Measurements from ENCODE around the gene AZU1.

- TF ChIP-seq SIN3A (IDR thresholded peaks at IDR 0.05; ENCODE audit: borderline replicate concordance, insufficient read depth, low read depth, low read length) (no peak), POLR2AphosphoS5 (IDR thresholded peaks at IDR 0.05; ENCODE audit: low read depth, low read length) (no peak)
Observed at GRCh38 chr19:792306-792885, 35.2 kb upstream of the AZU1 start.
